Measurements from ENCODE around the gene WDR27.
"Not testable (repeated sequence)": the region's sequence is repeated elsewhere in the genome, so short reads cannot be mapped to it uniquely, and the experiment has no call there.

The WDR27 gene

DNA sequence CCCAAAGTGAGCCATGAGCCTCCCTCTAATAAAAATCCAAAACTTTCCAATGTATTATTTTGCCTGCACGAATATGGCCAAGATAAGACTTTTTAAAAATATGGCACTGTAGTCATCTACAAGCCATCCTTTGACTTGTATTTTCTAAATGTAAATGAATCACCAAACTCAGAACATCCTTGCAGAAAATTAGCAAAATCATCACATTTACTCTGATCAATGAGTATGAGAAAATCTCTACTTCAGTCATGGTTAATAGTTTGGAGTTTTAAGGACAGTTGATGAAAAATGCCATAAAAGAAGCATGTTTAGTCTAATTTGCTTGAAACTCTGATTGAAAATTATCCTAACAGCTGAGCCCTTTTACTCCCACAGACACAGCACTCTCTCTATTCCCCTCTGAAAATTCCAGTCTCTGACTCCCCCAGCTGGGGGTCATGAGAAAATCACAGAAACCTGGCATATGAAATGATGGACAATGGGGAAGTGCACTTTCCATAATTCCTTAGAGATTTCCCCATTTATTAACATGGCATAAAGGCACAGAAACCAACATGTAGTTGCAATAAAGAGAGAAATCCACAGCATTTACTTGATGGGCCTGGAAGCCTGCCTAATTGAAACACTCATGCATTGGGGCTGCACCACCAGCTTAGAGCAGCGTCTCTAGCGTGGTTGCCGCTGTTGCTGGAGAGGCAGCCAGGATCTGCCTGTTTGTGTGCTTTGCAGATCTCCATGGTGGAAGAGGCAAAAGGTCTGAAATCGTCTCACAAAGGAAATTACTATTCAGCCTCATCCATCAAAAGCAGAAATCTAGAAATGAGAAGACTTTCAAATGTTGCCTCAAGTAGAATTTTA is 214.0 kb downstream of the WDR27 start:
- H3K4me3 ChIP-seq (ENCODE audit: low read length): no peak overlapping the region
- H3K27me3 ChIP-seq (ENCODE audit: control insufficient read depth, insufficient read depth, low read length): no peaks in the 10 kb centered on the region
- no peak overlapping the region for H3K9ac ChIP-seq (ENCODE audit: low read depth, low read length)
- no peaks in the 10 kb centered on the region for H3K36me3 ChIP-seq (ENCODE audit: insufficient read depth, low read length)
- H3K4me1 ChIP-seq (ENCODE audit: control insufficient read depth, insufficient read depth, low read length): no peaks in the 10 kb centered on the region
- H3K4me2 ChIP-seq (ENCODE audit: low read length): no peak overlapping the region
- H3K9me3 ChIP-seq (replicated peaks; ENCODE audit: low read length): no peaks in the 10 kb centered on the region

DNA sequence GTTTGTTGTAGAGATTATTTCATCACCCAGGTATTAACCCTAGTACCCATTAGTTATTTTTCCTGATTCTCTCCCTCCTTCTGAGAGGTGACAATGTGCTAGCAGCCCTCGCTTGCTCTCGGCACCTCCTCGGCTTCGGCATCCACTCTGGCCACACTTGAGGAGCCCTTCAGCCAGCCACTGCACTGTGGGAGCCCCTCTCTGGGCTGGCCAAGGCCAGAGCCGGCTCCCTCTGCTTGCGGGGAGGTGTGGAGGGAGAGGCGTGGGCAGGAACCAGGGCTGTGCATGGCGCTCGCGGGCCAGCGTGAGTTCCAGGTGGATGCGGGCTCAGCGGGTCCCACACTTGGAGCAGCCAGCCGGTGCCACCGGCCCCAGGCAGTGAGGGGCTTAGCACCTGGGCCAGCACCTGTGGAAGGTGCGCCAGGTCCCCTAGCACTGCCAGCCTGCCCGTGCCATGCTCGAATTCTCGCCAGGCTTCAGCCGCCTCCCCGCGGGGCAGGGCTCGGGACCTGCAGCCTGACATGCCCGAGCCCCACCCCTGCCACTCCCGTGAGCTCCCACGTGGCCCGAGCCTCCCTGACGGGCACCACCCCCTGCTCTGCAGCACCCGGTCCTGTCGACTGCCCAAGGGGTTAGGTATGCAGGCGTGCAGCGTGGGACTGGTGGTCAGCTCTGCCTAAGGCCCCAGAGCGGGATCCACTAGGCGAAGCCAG is 221.9 kb downstream of the WDR27 start:
- Histone ChIP-seq H3K4me2 (ENCODE audit: low read length) (no peak overlapping the region), H3K27me3 (ENCODE audit: control insufficient read depth, insufficient read depth, low read length) (no peaks in the 10 kb centered on the region), H3K9me3 (replicated peaks; ENCODE audit: low read length) (no peaks in the 10 kb centered on the region), H3K4me1 (ENCODE audit: control insufficient read depth, insufficient read depth, low read length) (no peaks in the 10 kb centered on the region), H3K9ac (ENCODE audit: low read depth, low read length) (no peak overlapping the region), H3K36me3 (ENCODE audit: insufficient read depth, low read length) (no peaks in the 10 kb centered on the region), H3K4me3 (ENCODE audit: low read length) (no peak overlapping the region)

DNA sequence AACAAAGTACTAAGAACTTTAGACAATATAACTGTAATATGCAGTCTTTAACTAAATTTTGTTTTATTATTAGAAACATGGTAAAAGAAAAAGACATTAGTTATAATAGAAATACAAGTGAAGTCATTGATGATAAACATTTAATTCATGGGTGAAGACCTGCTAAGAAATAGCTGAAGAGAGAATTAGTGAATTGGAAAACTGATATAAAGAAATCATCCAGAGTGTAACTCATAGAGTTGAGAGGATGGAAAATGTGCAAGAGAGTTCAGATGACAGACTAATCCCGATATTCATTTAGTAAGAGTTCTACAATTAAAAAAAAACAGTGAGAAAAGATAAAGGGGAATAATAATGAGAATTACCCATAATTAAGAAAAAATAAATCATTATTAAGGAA is 227.5 kb downstream of the WDR27 start:
- H3K9me3 ChIP-seq (replicated peaks; ENCODE audit: low read length): peaks cover 5% of the 10 kb centered on the region

DNA sequence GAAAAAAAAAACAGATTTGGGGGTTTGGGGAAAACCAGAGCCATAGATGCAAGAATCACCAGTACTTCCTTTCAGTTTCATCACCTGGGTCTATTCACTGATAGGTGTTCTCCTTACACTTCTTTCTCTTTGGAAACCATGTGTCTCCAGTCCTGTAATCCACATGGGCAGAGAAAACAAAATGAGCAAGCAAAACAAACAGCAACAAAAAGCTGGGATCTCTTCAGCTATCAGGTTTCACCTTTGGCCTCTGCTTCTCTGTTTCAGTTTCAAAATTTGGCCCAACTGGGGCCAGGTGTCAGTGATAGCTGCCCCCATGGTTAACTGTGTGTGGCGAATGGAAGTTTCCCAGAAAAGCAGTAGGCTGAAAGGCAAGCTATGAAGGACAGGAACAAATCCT is 228.2 kb downstream of the WDR27 start:
- no peak overlapping the region for H3K4me2 ChIP-seq (ENCODE audit: low read length)

More for the DNA sequence above, 227.5 kb downstream of the WDR27 start:
- H3K4me3 ChIP-seq (ENCODE audit: low read length): no peak overlapping the region
- no peak overlapping the region for H3K9ac ChIP-seq (ENCODE audit: low read depth, low read length)
- no peak overlapping the region for H3K4me2 ChIP-seq (ENCODE audit: low read length)
- no peaks in the 10 kb centered on the region for H3K36me3 ChIP-seq (ENCODE audit: insufficient read depth, low read length)
- H3K27me3 ChIP-seq (ENCODE audit: control insufficient read depth, insufficient read depth, low read length): no peaks in the 10 kb centered on the region
- H3K4me1 ChIP-seq (ENCODE audit: control insufficient read depth, insufficient read depth, low read length): no peaks in the 10 kb centered on the region

DNA sequence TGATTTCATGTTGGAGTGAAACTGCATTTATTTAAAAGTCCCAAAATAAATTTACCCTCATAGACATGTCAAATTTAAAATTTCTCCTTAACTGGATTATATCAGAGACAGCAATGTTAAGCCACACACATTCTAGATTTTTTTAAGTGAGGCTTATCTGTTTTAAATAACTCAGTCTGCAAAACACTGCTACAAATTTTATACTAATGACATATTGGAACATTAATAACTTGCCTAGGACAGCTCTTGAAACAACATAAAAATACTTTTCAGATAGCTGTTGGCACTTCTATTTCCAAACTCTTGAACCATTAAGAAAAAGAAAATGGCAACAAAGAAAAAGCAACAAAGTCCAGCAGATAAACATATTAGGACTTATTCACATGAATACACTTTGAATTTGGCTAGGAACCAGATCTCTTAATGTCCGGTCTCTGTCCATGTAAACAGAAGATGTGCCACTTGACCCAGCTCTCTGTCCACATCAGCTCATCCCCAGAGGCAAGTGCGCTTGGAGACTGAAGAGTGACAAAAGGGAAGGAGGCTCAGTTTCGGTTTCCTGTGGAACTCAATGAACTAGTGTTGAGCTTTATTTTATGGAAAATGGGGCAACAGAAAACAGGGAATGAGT is 228.9 kb downstream of the WDR27 start:
- H3K27me3 ChIP-seq (ENCODE audit: control insufficient read depth, insufficient read depth, low read length): no peaks in the 10 kb centered on the region
- no peak overlapping the region for H3K4me2 ChIP-seq (ENCODE audit: low read length)
- H3K9me3 ChIP-seq (replicated peaks; ENCODE audit: low read length): peaks cover 5% of the 10 kb centered on the region
- H3K4me1 ChIP-seq (ENCODE audit: control insufficient read depth, insufficient read depth, low read length): no peaks in the 10 kb centered on the region
- no peak overlapping the region for H3K9ac ChIP-seq (ENCODE audit: low read depth, low read length)
- H3K36me3 ChIP-seq (ENCODE audit: insufficient read depth, low read length): no peaks in the 10 kb centered on the region
- no peak overlapping the region for H3K4me3 ChIP-seq (ENCODE audit: low read length)

More for the DNA sequence above, 228.2 kb downstream of the WDR27 start:
- H3K36me3 ChIP-seq (ENCODE audit: insufficient read depth, low read length): no peaks in the 10 kb centered on the region
- no peaks in the 10 kb centered on the region for H3K27me3 ChIP-seq (ENCODE audit: control insufficient read depth, insufficient read depth, low read length)
- no peaks in the 10 kb centered on the region for H3K4me1 ChIP-seq (ENCODE audit: control insufficient read depth, insufficient read depth, low read length)
- no peak overlapping the region for H3K4me3 ChIP-seq (ENCODE audit: low read length)
- H3K9me3 ChIP-seq (replicated peaks; ENCODE audit: low read length): peaks cover 5% of the 10 kb centered on the region
- H3K9ac ChIP-seq (ENCODE audit: low read depth, low read length): no peak overlapping the region

DNA sequence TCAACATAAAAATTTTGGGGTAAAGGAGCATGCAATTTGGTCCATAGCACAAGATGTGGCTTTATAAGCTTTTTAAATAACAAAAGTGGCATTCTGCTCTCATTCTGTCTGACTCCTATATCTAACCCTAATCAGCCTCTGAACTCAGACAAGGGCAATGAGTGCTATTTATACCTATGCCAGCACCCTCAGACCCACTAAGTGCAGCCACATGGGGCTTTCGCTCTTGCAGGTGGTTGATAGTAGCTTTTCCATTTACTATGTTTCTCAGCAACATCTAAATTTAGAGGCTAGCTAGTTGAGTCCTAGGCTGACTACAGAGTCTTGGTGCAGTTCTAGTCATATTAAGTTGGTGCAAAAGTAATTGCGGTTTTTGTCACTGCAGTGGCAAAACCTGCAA is 231.0 kb downstream of the WDR27 start:
- Histone ChIP-seq H3K4me1 (ENCODE audit: control insufficient read depth, insufficient read depth, low read length) (no peaks in the 10 kb centered on the region), H3K9me3 (replicated peaks; ENCODE audit: low read length) (peaks cover 5% of the 10 kb centered on the region), H3K36me3 (ENCODE audit: insufficient read depth, low read length) (no peaks in the 10 kb centered on the region), H3K4me2 (ENCODE audit: low read length) (no peak overlapping the region), H3K27me3 (ENCODE audit: control insufficient read depth, insufficient read depth, low read length) (no peaks in the 10 kb centered on the region), H3K4me3 (ENCODE audit: low read length) (no peak overlapping the region), H3K9ac (ENCODE audit: low read depth, low read length) (no peak overlapping the region)

DNA sequence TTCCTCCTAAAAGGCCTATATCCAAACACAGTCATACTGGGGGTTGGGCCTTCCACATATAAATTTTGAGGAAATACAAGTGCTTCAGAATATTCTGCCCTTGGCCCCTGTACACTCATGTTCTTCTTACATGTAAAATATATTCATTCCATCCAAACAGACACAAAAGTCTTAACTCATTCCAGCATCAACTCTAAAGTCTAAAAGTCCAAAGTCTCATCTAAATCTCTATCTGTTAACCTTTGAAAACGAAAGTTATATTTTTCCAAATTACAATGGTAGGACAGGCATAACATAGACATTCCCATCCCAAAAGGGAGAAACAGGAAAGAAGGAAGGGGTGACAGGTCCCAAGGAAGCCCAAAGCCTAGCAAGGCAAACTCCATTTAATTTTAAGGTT is 232.8 kb downstream of the WDR27 start:
- H3K36me3 ChIP-seq (ENCODE audit: insufficient read depth, low read length): no peaks in the 10 kb centered on the region
- H3K4me1 ChIP-seq (ENCODE audit: control insufficient read depth, insufficient read depth, low read length): no peaks in the 10 kb centered on the region
- no peak overlapping the region for H3K4me2 ChIP-seq (ENCODE audit: low read length)
- no peak overlapping the region for H3K9ac ChIP-seq (ENCODE audit: low read depth, low read length)
- H3K4me3 ChIP-seq (ENCODE audit: low read length): no peak overlapping the region
- H3K9me3 ChIP-seq (replicated peaks; ENCODE audit: low read length): peaks cover under 1% of the 10 kb centered on the region
- H3K27me3 ChIP-seq (ENCODE audit: control insufficient read depth, insufficient read depth, low read length): no peaks in the 10 kb centered on the region

DNA sequence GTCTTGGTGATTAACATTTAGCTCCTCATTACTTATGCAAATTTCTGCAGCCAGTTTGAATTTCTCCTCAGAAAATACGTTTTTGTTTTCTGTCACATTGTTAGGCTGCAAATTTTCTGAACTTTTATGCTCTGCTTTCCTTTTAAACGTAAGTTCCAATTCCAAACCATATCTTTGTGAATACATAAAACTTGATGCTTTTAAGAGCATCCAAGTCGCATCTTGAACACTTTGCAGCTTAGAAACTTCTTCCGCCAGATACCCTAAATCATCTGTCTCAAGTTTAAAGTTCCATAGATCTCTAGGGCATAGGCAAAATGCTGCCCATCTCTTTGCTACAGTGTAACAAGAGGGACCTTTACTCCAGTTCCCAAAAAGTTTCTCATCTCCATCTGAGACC is 234.1 kb downstream of the WDR27 start:
- H3K4me2 ChIP-seq (ENCODE audit: low read length); H3K27me3 ChIP-seq (ENCODE audit: control insufficient read depth, insufficient read depth, low read length); H3K9me3 ChIP-seq (replicated peaks; ENCODE audit: low read length); H3K4me3 ChIP-seq (ENCODE audit: low read length); H3K36me3 ChIP-seq (ENCODE audit: insufficient read depth, low read length); H3K4me1 ChIP-seq (ENCODE audit: control insufficient read depth, insufficient read depth, low read length); H3K9ac ChIP-seq (ENCODE audit: low read depth, low read length): not testable (repeated sequence)

DNA sequence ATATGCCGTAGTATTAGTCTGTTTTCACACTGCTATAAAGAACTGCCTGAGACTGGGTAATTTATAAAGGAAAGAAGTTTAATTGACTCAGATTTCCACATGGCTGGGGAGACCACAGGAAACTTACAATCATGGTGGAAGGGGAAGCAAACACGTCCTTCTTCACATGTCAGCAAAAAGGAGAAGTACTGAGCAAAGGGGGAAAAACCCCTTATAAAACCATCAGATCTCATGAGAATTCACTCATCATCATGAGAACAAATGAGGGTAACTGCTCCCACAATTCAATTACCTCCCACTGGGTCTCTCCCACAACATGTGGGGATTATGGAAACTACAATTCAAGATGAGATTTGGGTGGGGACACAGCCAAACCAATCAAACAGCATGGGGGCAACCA is 235.6 kb downstream of the WDR27 start:
- H3K4me2 ChIP-seq (ENCODE audit: low read length); H3K4me3 ChIP-seq (ENCODE audit: low read length); H3K27me3 ChIP-seq (ENCODE audit: control insufficient read depth, insufficient read depth, low read length); H3K4me1 ChIP-seq (ENCODE audit: control insufficient read depth, insufficient read depth, low read length); H3K9ac ChIP-seq (ENCODE audit: low read depth, low read length); H3K9me3 ChIP-seq (replicated peaks; ENCODE audit: low read length); H3K36me3 ChIP-seq (ENCODE audit: insufficient read depth, low read length): not testable (repeated sequence)

DNA sequence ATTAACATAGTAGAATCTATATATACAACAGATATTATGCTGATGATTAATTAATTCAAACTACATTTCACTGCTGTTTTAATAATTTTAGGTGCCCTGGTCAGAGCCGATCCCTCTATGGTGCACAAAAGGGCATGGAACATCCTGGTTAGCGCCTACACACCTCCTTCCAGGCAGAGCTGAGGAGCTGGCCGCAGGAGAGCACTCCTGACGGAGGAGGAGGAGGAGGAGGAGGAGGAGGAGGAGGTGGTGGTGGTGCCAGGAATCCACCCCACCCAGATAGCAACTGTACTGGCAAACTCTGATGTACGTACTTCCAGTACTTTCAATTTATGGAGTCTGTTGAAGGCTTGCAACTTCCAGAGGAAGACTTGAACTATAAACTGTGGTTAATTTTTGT is 244.1 kb downstream of the WDR27 start:
- H3K27me3 ChIP-seq (ENCODE audit: control insufficient read depth, insufficient read depth, low read length): no peaks in the 10 kb centered on the region
- no peaks in the 10 kb centered on the region for H3K9me3 ChIP-seq (replicated peaks; ENCODE audit: low read length)
- H3K4me2 ChIP-seq (ENCODE audit: low read length): no peak overlapping the region
- H3K9ac ChIP-seq (ENCODE audit: low read depth, low read length): no peak overlapping the region
- H3K36me3 ChIP-seq (ENCODE audit: insufficient read depth, low read length): no peaks in the 10 kb centered on the region
- no peak overlapping the region for H3K4me3 ChIP-seq (ENCODE audit: low read length)
- H3K4me1 ChIP-seq (ENCODE audit: control insufficient read depth, insufficient read depth, low read length): peaks cover 2% of the 10 kb centered on the region

DNA sequence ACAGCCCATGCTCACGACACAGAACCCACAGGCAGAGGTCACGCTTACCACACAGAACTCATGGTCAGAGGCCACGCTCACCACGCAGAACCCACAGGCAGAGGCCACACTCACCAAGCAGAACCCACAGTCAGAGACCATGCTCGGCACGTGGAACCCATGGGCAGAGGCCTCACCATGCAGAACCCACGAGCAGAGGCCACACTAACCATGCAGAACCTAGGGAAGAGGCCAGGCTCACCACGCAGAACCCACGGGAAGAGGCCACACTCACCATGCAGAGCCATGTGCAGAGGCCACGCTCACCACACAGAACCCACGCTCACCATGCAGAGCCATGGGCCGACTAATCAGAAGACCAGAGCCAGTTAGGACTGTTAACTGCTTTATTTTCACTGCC is 245.0 kb downstream of the WDR27 start:
- H3K36me3 ChIP-seq (ENCODE audit: insufficient read depth, low read length): no peaks in the 10 kb centered on the region
- H3K4me2 ChIP-seq (ENCODE audit: low read length): no peak overlapping the region
- no peaks in the 10 kb centered on the region for H3K9me3 ChIP-seq (replicated peaks; ENCODE audit: low read length)
- no peak overlapping the region for H3K9ac ChIP-seq (ENCODE audit: low read depth, low read length)
- no peaks in the 10 kb centered on the region for H3K27me3 ChIP-seq (ENCODE audit: control insufficient read depth, insufficient read depth, low read length)
- H3K4me3 ChIP-seq (ENCODE audit: low read length): no peak overlapping the region
- H3K4me1 ChIP-seq (ENCODE audit: control insufficient read depth, insufficient read depth, low read length): peaks cover 8% of the 10 kb centered on the region

Measured in skeletal muscle satellite cell (primary cell).